GM19099 (cell line): ENCODE measurements around the gene IQSEC3.

Source experiments
- POLR2A ChIP-seq: IDR thresholded peaks from 3 replicates; pipeline ENCODE4 v1.6.1; 2011; ENCODE audit warnings: low read depth; ENCODE audit not compliant: insufficient read length; ENCODE audit errors: extremely low read depth

IQSEC3 gene

DNA sequence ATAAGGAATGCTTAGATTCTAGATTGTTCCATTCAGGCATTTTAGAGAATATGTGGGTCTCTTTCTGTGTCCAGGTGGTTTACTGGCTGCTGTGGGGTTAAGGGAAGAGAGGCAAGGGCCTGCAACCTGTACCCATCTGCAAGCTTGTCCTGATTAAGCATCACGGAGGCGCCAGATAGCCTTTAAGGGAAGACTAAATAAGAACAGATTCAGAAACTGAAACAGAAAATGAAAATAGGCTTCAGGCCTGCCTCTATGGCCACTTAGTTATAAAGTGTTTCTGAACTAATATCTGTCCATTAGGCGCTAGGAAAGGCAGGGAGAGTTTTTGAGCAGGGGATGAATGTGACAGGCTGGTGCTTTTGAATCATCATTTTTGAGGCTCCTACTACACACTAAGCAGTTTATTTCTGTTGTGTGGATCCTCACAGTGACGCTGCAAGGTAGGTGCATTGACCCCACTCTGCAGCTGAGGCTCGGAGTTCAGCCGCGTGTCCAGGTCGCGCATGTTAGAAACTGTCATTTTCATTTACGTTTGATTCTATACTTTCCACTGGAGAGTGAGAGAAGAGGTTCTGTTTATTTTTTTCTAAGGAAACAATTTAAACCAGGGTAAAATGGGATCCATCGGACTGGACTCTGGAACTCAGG is 100.0 kb downstream of the IQSEC3 start:
- no peak for TF ChIP-seq POLR2A

DNA sequence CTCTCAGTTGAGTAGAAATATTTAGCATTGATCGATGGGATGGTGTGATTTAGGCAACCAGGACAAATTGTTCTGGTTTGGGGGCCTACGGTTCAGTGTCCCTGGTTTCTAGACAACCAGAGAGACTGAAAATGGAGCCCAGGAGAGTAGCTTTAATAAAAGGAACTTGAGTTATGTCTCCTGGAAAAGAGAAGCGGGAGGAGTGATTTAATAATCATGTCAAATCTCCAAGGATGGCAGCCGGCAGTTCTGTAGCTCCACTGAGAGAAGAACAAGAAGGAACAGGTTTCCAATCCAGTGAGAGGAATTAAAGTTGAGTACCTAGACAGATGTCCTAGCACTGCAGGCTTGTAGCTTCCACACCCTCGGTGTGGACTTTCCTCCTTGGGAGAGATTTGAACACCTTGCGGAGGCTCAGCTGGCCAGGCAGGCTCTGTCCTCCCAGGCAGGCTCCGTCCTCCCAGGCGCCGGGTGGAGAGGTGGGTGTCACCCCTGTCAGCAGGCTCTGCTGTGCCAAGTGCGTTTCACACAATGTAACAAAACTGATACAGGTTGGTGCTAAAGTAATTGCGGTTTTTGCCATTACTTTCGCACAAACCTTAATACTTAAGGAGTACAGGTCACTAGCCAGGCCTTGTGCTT is 101.5 kb downstream of the IQSEC3 start:
- no peak for TF ChIP-seq POLR2A

DNA sequence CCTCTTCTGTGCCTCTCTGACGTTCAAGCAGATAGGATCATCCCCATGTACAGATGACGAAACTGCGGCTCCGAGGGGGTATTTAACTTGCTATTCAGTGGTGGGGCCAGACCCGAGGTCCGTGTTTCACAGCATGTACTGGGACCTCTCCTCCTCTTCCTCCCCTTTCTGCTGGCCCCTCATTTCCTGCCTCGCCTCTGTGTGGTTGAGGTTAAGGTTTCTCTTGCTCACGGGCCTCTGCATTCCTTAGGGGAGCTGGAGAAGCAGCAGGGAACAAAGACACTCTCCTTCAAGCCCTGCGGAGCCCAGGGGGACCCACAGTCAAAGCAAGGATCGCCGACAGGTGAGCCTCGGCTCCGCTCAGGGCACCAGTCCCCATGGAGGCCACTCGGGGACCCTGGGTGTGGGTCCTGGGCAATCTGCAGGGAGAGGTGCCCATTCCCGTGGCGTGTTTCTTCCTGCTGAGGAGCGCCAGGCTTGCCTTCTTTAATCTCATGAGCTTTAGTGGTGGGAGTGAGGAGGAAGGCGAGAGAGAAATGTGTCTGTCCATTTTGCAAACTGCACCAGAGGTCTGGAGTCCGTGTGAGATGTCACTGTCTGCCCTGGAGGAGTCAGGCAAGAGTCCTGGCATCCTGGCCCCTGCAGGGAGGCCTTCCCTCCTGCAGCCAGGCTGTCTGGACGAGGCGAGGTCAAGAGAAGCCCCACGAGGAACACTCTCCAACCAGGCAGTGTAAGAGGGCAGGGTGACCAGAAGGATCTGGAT is 102.4 kb downstream of the IQSEC3 start:
- no peak for TF ChIP-seq POLR2A

DNA sequence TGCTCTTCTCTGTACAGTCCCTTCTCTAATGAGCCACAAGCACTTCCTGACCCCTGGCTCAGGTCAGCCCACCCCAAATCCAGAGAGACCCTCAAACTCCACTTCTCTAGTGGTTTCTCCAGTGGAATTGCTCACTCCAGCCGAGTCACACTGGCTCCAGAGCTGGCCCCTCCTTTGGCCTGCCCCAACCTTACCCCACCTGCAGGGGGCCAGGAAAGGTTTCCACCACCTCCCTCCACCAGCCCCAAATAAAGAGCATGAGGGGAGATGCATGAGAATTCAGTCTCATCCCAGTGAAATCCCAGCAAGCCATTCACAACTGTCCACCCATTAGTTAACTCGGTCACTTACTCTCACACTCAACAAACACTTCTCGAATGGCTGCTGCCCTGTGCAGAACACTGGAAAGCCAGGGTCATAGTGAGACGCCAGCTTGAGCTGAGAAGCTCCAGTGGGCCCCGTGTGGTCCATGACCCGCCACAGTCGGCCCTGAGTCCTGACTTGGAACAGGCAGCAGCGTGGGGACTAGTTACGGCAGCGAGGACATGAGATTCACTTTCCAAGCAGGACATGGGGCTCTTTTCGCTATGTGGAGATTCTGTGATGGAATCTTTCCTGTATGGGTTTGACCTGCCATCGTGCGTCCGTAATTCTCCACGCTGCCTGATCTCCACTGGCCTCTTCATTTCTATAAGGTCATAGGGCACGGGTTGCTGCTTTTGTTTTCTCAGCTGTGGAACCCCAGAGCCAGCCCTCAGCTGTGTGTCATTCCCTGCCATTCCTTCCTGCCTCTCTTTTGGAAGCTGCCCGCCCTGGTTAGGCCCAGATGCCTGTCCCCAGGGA is 103.2 kb downstream of the IQSEC3 start:
- TF ChIP-seq POLR2A = no peak

DNA sequence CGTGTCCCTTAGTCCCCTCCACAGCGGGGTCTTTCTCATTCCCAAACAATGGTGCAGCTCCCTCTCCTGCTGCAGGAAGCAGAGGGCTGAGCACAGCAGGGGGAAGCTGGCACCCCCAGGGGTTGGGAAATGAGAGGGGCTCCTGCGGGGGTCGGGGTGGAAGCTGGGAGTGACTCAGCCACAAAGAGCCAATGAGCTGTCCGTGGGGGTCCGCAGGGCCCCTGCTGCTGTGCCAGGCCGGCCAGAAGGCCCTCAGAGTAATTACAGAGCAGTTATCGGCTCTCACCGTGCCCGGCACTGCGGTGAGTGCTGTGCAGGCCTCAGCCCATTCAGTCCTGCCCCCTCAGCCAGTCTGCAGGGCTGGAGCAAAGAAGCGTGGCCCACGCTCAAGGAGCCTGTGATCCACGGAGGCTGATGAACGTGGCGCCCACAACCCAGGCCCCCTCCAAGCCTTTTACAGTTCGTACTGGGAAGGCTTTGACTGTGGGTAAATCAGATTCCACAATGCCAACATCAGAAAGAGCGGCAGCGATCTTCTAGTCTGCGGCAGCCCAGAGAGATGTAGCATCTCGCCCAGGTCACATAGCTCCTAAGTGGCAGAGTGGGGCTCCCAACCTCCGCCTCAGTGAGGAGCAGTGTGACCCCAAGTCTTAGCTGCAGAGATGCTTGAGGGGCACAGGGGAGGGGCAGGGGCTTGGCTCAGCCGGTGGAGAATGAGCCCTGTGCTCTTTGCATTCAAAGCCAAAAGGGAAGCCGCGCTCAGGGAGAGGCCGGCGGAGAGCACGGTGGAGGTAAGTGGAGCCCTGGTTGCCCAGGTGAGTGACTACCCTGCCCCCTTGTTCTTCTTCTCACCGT is 104.0 kb downstream of the IQSEC3 start:
- TF ChIP-seq POLR2A = no peak

DNA sequence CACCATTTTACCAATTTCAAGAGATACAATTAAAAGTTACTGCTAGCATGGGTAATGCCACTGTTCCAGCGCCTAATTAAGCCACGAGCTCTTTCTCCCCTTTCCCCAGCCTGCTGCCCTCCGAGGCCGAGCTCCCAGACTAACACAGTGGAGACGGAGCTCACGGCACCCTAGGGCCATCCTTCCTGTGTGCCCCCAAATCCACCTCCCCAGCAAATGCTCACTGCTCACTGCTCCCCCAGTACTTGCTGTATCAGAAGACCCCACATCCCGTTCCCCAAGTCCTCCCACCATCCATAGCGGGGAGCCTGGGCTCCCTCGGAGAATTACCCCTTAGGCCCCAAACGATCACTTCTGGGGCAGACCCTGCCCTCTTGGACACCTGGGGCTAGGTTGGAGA is 104.7 kb downstream of the IQSEC3 start:
- no peak for TF ChIP-seq POLR2A

DNA sequence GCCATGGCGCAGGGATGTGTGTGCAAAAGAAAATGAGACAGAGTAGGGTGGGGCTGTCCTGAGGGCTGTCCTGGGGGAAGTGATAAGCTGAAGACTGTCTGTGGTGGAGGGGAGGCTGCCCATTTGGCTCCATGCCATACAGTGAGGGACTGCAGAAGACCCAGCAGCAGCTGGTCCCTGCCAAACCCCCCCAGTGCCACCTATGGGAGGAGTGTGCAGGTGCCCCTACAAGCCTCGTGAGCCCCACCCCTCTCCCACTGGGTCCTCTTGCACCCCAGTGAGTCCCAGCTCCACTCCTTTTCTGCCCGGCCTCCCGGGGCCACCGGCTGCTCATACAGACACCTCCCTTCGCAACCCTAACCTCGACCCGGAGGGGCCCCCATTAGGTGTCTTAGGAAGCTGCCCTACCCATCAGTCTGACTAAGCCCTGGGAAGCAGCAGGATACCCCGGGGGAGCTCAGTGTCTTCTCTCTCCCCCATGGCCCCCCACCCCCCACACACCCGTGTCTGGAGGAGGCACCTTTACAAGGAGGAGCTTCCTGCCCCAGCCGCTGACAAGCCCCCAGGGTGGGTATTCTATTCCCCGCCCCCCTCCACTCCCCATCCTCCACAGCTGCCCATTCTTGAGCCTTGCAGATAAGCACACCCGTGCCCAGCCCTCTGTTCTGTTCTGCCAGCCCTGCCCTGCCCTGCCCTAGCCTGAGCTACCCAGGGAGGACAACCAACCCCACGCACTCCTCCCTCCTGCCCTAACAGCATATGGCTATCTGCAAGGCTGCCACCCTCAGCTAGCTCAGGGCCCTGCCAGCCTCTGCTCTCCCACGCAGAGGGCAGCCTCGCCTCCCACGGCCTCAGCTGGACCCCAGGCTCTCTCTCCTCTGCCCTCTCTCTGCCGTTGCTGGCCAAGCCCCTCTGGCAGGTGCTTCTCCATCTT is 105.4 kb downstream of the IQSEC3 start:
- TF ChIP-seq POLR2A = no peak

DNA sequence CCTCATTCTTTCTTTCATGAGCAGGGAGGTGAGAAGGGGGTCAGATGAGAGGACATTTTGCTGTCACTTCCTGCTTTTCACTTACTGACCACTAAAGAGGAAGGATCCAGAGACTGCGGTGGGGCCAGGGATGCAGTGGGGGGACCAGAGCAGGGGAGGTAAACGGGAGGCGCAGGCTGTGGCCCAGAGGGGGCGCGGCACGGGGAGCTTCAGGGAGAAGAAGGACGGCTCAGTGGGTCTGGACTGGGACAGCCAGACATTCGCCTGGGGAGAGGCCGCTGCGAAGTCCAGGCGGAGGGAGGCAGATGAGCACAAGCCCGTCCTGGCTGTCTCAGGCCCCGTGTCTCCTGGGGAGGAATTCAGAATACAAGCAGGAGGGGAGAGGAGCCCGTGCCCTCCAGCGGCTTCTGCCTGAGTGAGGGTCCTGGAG is 106.2 kb downstream of the IQSEC3 start:
- TF ChIP-seq POLR2A = no peak

DNA sequence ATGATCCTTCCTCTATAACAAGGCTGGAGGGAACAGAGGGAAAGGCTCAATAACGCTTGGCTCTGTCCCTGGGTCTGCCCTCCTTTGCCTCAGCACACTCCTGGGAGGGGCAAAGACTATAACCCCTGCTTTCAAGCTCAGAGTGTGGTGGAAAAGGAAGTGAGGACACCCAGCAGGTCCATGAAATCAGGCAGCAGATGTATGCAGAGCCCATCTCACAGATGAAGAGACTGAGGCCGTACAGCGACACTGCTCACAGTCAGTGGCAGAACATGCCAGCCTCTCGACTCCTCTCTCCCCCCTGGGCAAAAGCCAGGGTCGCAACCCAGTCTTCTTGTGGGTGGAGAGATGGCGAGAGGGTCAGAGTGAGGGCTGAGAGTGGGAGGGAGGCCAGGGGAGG is 107.6 kb downstream of the IQSEC3 start:
- TF ChIP-seq POLR2A = no peak

DNA sequence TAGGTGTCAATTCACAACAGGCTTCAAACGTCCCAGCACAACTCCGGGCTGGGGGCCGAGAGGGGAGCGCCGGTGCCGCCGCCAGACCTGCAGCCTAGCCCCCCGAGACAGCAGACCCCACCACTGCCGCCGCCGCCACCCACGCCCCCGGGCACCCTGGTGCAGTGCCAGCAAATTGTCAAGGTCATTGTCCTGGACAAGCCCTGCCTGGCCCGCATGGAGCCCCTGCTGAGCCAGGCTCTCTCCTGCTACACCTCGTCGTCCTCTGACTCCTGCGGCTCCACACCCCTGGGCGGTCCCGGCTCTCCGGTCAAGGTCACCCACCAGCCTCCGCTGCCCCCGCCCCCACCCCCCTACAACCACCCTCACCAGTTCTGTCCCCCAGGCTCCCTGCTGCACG is 108.0 kb downstream of the IQSEC3 start:
- no peak for TF ChIP-seq POLR2A

DNA sequence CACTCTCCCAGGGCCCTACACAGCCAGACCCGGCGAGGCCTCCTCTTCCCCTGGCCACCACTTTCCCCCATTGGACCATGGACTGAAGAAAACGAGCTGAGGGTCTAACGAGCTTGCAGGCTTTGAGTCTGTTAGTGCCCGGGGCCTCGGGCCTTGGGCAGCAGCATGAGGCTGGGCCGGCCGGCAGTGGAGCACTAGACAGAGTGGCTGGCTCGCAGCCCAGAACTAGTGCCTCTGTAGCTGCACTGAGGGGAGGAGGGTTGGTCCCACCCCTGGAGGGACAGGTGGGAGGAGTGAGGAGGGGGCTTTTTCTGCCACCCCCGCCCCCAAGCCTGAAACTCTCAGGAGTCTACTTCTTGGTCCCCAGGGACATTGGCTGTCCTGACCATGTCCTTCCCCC is 108.7 kb downstream of the IQSEC3 start:
- TF ChIP-seq POLR2A = no peak

DNA sequence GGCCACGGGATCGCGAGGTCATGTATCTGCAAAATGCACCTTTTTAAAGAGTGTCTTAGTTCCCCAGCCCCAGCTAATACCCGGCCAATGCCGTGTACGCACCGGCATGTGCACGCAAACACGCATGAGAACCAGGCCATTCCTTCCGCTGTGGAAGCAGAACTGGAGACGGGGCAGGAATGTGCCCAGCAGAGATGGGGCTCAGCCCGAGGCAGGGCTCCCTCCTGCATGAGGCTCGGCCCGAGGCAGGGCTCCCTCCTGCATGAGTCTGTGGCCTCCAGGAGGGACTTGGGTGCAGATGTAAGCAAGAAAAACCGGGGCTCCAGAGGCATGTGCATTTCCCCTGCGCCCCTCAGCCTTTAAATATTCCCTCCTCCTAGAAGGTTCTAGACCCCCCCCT is 109.2 kb downstream of the IQSEC3 start:
- no peak for TF ChIP-seq POLR2A

DNA sequence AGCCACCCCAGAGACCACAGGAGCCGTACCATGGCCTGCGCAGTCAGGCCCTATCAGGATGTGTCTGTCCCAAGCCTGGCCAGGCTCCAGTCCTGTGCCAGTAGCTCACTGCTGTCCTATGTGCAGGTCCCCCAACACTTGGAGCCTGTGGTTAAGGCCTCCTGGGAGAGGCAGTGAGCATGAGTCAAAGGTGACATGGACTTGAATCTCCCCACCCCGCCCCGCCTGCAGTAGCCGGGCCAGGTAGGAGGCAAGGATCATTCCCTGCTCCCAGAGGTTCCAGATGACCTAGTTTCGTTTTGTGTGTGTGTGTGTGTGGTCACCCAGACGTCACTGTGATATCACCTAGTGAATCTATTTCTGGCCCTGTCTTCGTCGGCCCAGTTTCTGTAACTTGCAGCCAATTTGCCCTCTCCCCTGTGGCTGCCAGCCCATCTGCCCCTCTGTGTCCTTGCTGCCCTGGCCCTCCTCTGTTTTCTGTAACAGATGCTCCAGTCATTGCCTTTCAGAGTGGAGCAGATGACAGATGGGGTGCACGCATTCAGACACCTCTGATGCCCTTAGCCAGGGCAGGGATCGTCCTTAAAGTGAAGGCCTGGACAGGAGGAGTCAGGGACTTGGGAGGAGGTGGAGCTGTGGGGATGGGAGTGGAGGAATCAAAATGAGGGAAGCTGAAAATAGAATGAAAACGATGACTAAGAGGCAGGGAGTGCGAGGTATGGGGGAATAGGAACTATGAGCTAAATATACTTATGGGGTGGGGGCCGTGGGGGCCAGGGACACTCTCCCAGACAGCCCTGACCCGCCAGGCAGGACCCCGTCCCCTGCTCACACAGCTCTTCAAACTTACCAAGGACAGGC is 110.0 kb downstream of the IQSEC3 start:
- no peak for TF ChIP-seq POLR2A
